IPS-20b (cell line): ENCODE data around the gene SRRT.

Source experiments
- H3K27ac ChIP-seq: one replicate; pipeline ENCODE4 v1.5.1; 2013; ENCODE audit warnings: low read length
- H3K27me3 ChIP-seq: 2 replicates; pipeline ENCODE4 v1.6.1; 2013; ENCODE audit warnings: mild to moderate bottlenecking, low read length, inconsistent platforms; ENCODE audit not compliant: insufficient read depth
- H3K36me3 ChIP-seq: 2 replicates; pipeline ENCODE4 v1.6.1; 2013; ENCODE audit warnings: low read depth, mild to moderate bottlenecking, inconsistent platforms, low read length, moderate library complexity; ENCODE audit not compliant: insufficient read depth
- H3K4me1 ChIP-seq: 2 replicates; pipeline ENCODE4 v1.6.1; 2013; ENCODE audit warnings: mild to moderate bottlenecking, control low read depth, inconsistent platforms, low read length, moderate library complexity; ENCODE audit not compliant: insufficient read depth
- H3K4me3 ChIP-seq: 2 replicates; pipeline ENCODE4 v1.5.1; 2013; ENCODE audit warnings: mild to moderate bottlenecking, low read length, inconsistent platforms
- H3K9ac ChIP-seq: 2 replicates; pipeline ENCODE4 v1.6.1; 2013; ENCODE audit warnings: low read depth, mild to moderate bottlenecking, inconsistent platforms, low read length, moderate library complexity
- H3K9me3 ChIP-seq: 2 replicates; pipeline ENCODE4 v1.6.1; 2013; ENCODE audit warnings: mild to moderate bottlenecking, low read depth, low read length, inconsistent platforms; ENCODE audit not compliant: insufficient read depth

SRRT gene, protein sequence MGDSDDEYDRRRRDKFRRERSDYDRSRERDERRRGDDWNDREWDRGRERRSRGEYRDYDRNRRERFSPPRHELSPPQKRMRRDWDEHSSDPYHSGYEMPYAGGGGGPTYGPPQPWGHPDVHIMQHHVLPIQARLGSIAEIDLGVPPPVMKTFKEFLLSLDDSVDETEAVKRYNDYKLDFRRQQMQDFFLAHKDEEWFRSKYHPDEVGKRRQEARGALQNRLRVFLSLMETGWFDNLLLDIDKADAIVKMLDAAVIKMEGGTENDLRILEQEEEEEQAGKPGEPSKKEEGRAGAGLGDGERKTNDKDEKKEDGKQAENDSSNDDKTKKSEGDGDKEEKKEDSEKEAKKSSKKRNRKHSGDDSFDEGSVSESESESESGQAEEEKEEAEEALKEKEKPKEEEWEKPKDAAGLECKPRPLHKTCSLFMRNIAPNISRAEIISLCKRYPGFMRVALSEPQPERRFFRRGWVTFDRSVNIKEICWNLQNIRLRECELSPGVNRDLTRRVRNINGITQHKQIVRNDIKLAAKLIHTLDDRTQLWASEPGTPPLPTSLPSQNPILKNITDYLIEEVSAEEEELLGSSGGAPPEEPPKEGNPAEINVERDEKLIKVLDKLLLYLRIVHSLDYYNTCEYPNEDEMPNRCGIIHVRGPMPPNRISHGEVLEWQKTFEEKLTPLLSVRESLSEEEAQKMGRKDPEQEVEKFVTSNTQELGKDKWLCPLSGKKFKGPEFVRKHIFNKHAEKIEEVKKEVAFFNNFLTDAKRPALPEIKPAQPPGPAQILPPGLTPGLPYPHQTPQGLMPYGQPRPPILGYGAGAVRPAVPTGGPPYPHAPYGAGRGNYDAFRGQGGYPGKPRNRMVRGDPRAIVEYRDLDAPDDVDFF

DNA sequence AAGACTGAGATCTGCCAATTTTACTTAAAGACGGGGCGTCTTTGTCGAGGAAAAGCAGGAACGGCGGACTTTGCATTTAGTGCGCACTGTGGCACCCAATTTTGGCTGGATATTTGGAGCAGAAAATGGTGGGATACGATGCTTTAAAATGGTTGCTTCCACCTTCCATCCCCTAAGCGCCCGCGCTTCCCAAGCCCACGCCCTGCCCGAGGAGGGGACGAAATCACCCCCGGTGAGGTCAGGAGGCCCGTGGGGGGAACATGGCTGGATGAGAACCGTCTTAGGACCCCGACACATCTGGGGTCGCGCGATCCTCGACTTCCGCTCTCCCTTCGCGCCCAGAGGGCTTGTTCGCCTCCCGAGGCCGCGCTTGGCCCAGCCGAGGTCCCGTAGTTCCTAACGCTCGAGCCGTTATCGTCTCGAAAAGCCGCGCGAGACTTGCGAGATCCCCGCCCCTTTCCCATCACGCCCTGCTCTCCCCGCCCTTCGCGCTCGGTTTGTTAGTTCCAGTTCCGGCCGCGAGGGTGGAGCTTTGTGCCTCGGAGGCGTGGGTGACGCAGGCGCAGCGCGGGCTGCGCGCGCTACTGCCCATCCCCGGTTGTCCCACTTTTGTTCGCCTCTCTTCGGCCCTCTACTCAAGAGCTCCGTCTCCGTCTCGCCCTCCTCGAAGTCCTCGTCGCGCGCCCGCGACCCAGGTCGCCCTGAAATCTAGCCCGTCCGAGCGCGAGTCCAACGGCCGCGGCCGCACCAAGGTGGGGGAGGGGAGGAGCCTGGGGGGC, at the start of gene SRRT:
Gene SRRT, plus strand, starts transcription at position 527 of the 779 bp plus-strand sequence. CDS start 488 bp downstream, outside the sequence.
- Histone ChIP-seq H3K27ac (peak within 1 kb of the TSS; percentile 91), H3K4me1 (peaks cover 6% of the 10 kb centered on the region; the same call in 1 of the 2 replicates), H3K9me3 (no peaks in the 10 kb centered on the region), H3K36me3 (peaks cover 78% of the 10 kb centered on the region), H3K27me3 (no peaks in the 10 kb centered on the region), H3K9ac (peak within 1 kb of the TSS; percentile 88), H3K4me3 (peak within 1 kb of the TSS; percentile 88)

DNA sequence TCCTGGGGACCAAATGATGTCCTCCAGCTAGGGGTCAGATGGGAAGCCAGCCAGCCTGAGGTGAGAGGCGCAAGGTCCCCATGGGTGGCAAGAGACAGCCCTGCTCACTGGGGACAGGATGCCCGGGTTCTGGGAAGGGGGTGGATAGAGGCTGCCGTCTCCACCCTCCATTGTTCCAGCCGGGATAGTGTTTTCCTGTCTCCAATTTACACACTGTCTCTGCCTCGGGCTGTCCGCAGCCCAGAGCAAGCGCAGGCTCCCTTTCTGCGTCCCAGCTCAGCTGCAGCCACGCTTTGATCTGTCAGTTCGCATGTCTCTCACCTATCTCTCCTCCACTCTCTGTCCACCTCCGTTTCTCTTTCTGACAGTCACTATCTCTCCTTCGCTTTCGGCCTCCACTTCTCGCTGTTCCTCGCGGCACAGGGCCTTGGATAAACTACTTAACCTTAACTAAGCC, 49.7 kb upstream of the SRRT start:
- no peaks in the 10 kb centered on the region for H3K9me3 ChIP-seq
- no peak overlapping the region for H3K27ac ChIP-seq
- H3K4me3 ChIP-seq: peak overlapping the region; percentile 96
- H3K36me3 ChIP-seq: peaks cover 44% of the 10 kb centered on the region
- peak overlapping the region; percentile 94; the same call in 1 of the 2 replicates for H3K9ac ChIP-seq
- H3K4me1 ChIP-seq: peaks cover 7% of the 10 kb centered on the region; the same call in 1 of the 2 replicates
- no peaks in the 10 kb centered on the region for H3K27me3 ChIP-seq

DNA sequence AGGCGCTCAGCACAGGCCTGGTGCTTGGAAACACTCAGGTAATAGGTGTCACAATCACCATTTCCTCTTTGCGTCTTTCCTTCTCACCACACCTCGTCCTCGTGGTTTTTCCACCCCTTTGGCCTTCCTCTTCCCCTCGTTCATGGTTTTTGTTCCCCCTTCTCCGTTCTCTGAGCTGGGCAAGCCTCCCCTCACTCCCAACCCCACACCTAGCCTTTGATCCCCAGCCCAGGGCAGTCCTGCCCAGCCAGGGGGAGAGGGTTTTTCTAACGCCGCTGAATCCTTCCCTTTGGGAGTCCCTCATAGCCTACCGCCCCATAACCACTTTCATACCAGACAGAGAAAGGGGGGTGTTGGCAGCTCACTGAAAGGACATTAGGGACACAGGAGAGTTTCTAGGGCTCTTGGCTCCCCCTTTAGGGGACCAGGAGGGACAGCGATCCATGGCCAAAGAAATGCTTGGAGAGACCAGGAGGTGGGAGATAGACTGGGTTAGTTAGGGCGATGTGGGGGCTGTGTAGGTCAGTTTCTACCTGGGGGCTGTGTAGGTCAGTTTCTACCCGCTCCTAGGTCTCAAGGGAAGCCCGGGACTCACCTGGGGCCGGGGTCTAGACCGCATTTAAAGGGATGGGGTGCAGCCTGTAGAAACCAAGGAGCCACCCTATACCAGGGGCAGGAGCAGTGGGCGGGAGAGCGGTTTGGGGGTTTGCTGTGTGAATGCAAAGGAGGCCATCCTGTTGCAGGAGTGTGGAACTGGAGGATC, 49.0 kb upstream of the SRRT start:
- Histone ChIP-seq H3K36me3 (peaks cover 37% of the 10 kb centered on the region), H3K27me3 (no peaks in the 10 kb centered on the region), H3K4me3 (peak overlapping the region; percentile 96), H3K9me3 (no peaks in the 10 kb centered on the region), H3K4me1 (peaks cover 7% of the 10 kb centered on the region; the same call in 1 of the 2 replicates), H3K9ac (peak overlapping the region; percentile 94), H3K27ac (peak overlapping the region; percentile 9)

DNA sequence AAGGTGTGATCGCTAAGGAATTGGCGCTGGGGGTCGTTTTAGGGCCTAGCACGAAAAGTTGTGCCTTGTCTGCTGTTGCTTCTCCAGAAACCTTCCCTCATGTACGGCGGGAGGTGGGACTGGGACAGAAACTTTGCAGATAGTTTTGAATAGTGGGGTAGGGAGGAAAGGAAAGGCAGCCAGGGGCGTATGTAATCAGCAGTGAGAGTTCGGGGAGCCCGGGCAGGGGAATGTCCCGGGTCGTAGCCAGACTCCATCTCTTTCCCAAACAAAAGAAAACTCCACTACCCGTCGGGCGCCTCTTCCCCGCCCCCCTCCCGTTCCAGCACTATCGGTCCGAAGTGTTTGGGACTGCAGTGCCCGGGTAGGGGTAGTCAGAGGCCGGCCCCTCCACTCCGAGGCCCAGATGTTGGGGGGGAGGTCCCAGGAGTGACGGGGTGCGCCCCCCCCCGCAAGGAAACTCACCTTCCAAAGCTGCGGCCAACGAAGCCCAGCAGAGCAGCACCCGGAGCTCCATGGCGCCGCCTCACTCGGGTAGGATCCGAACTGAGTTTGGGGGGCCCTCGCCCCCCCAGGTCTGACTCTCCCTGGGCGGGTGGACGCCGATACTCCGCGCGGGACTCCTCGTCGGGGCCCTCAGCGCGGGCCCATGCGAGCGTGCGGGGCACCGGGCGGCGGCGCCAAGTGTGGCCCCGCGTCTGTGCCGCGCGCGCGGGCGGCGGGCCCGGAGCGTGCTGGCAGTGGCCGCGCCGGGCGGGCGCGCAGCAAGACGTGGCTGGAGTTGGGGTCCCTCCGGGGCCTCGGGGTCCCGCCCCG, 48.2 kb upstream of the SRRT start:
- peak overlapping the region; percentile 94 for H3K9ac ChIP-seq
- peak overlapping the region; percentile 9 for H3K27ac ChIP-seq
- peak overlapping the region; percentile 96 for H3K4me3 ChIP-seq
- no peaks in the 10 kb centered on the region for H3K9me3 ChIP-seq
- H3K36me3 ChIP-seq: peaks cover 30% of the 10 kb centered on the region
- H3K27me3 ChIP-seq: no peaks in the 10 kb centered on the region
- H3K4me1 ChIP-seq: peaks cover 7% of the 10 kb centered on the region; the same call in 1 of the 2 replicates

DNA sequence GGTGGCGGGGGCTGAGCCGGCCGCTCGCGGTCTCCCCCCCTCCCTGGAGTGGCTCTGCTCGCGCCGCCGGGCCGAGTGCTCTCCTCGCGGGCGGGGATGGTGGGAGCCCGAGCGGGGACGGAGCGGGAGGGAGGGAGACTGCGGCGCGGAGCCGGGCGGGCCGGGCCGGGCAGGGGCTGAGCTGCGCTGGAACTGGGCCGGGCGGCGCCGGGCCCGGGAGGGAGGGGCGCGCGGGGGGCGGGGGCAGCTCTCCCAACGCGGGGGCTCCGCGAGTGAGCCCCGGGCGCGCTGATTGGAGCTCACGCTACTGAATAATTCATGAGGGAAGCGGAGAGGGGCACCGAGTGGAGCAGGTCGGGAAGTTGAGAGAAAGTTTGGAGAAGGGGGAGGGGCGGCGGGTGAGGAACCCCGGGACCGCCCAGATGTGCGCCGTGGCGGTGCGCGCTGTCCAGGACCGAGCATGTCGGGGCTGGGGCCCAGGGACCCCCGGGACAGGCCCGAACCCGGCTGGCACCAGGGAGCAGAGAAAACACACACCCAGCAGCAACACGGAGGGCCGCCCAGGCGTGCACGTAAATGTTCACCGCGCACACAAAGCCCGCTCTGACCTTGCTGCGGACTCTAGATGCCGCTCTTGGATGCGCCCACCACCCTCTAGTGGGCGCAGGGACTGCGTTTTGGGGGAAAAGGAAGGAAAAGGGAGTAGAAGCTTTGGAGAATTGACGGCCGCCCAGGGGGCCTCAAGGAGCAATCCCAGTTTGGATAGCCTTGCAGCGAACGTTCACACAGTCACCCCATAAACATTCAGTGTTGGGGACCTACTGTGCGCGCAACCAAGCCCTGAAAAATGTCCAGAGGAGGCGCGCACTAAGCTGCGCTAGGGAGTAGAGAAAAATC, 47.3 kb upstream of the SRRT start, which contains the start of gene EPHB4:
Gene EPHB4, minus strand, starts transcription at position 194 of the 897 bp plus-strand sequence. CDS start 493 bp downstream, outside the sequence.
- peak within 1 kb of the TSS; percentile 96 for H3K4me3 ChIP-seq
- peaks cover 21% of the 10 kb centered on the region for H3K36me3 ChIP-seq
- peak within 1 kb of the TSS; percentile 9 for H3K27ac ChIP-seq
- peaks cover 7% of the 10 kb centered on the region; the same call in 1 of the 2 replicates for H3K4me1 ChIP-seq
- no peaks in the 10 kb centered on the region for H3K27me3 ChIP-seq
- H3K9ac ChIP-seq: peak within 1 kb of the TSS; percentile 94
- no peaks in the 10 kb centered on the region for H3K9me3 ChIP-seq

DNA sequence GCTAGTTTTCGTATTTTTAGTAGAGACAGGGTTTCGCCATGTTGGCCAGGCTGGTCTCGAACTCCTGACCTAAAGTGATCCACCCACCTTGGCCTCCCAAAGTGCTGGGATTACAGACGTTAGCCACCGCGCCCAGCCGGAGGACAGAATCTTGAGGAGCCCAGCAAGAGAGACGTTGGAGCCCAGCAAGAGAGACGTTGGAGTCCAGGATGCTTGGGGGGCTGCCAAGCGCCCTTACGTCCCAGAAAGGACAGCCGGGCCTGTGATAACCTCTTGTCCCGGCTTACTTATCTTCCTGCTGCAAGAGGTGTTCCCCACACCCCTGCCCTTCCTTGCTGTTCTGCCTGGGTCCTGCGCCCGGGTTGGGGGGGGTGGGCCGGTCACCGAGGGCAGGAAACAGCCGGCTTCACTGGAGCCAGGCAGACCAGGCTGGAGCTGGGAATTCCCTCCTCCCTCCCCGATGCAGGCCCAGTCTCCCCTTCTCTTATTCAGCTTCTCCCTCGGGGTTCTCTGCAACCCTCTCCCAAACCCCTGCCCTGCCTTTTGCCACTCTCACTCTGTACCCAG, 45.7 kb upstream of the SRRT start:
- H3K27me3 ChIP-seq: no peaks in the 10 kb centered on the region
- peak overlapping the region; percentile 96; the same call in 1 of the 2 replicates for H3K4me3 ChIP-seq
- no peak overlapping the region for H3K27ac ChIP-seq
- H3K36me3 ChIP-seq: peaks cover 5% of the 10 kb centered on the region
- H3K9me3 ChIP-seq: no peaks in the 10 kb centered on the region
- H3K9ac ChIP-seq: peak overlapping the region; percentile 87; the same call in 1 of the 2 replicates
- peaks cover 7% of the 10 kb centered on the region; the same call in 1 of the 2 replicates for H3K4me1 ChIP-seq

DNA sequence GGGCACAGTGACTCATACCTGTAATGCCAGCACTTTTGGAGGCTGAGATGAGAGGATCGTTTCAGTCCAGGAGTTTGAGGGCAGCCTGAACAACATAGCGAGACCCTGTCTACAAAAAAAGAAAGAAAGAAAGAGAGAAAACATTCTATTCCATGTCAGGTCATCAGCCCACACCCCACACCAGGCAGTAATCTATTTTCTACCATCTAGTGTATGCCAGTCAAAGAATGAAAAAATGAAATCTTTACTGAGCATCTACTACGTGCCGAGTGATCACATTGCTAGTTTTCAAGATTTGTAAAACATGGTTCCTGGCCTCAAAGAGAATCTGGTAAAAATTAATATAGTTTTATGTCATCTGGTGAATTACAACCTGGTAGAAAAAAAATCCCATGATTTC, 44.5 kb upstream of the SRRT start:
- Histone ChIP-seq H3K9me3 (no peaks in the 10 kb centered on the region), H3K9ac (no peak overlapping the region), H3K4me1 (peaks cover 2% of the 10 kb centered on the region; the same call in 1 of the 2 replicates), H3K4me3 (no peak overlapping the region), H3K36me3 (no peaks in the 10 kb centered on the region), H3K27me3 (no peaks in the 10 kb centered on the region), H3K27ac (no peak overlapping the region)

DNA sequence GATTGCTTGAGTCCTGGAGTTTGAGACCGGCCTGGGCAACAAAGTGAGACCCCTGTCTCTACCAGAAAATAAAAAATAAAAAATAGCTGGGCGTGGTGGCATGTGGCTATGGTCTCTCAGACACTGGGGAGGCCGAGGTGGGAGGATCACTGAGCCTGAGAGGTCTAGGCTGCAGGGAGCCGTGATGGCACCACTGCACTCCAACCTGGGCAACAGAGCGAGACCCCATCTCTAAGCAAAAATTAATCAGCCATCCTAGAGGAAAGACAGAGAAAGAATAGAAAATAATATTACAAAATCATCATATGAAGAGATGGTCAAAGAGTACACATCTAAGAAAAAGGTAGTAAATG, 42.6 kb upstream of the SRRT start:
- Histone ChIP-seq H3K9ac (no peak overlapping the region), H3K9me3 (no peaks in the 10 kb centered on the region), H3K27me3 (no peaks in the 10 kb centered on the region), H3K4me1 (peaks cover 6% of the 10 kb centered on the region; the same call in 1 of the 2 replicates), H3K27ac (no peak overlapping the region), H3K36me3 (no peaks in the 10 kb centered on the region), H3K4me3 (no peak overlapping the region)
